Measurements from ENCODE around the gene PEX16.

DNA sequence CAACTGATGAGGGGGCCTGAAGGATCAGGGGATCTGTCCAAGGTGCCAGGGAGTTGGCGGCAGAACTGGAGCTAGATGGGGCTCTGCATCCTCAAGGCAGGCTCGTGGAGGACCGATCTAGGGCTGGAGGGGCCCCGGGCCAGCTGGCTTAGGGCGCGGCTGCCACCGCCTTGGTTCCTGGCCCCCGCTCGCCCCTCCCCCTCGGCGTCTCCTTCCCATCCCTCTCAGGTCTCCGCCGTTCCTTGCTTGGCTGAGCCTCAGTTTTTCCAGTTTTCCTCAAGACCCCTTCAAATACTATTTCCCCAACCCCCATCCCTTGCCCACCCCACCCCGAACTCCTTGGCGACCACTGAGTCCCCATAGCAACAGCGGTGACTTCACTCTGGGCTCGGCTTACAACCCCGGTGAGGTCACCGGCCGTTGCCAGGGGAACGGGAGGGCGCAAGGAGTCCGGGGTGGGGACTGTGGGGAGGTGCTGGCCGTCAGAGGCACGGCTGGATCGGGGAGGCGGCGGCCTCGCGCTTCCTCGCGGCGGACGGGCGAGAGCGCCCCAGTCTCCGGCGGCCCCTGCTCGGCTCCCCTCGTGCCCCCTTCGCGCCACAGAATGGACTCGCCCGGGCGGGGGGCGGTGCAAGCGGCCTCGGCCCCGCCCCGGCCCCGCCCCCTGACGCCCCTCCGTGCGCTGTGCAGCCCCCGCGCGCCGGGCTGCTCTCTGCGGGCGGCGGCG, 18.1 kb downstream of the PEX16 start:
- TF ChIP-seq, protein P1, sequence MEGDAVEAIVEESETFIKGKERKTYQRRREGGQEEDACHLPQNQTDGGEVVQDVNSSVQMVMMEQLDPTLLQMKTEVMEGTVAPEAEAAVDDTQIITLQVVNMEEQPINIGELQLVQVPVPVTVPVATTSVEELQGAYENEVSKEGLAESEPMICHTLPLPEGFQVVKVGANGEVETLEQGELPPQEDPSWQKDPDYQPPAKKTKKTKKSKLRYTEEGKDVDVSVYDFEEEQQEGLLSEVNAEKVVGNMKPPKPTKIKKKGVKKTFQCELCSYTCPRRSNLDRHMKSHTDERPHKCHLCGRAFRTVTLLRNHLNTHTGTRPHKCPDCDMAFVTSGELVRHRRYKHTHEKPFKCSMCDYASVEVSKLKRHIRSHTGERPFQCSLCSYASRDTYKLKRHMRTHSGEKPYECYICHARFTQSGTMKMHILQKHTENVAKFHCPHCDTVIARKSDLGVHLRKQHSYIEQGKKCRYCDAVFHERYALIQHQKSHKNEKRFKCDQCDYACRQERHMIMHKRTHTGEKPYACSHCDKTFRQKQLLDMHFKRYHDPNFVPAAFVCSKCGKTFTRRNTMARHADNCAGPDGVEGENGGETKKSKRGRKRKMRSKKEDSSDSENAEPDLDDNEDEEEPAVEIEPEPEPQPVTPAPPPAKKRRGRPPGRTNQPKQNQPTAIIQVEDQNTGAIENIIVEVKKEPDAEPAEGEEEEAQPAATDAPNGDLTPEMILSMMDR (IDR thresholded peaks at IDR 0.05; ENCODE audit: poor library complexity) = no peak
- TF ChIP-seq EZH2phosphoT487 (IDR thresholded peaks at IDR 0.05; ENCODE audit: low read depth, severe bottlenecking, unreplicated experiment) (no peak), EZH2 (IDR thresholded peaks at IDR 0.05; ENCODE audit: borderline replicate concordance) (no peak)
